ENCODE data around the gene NACC1.

DNA sequence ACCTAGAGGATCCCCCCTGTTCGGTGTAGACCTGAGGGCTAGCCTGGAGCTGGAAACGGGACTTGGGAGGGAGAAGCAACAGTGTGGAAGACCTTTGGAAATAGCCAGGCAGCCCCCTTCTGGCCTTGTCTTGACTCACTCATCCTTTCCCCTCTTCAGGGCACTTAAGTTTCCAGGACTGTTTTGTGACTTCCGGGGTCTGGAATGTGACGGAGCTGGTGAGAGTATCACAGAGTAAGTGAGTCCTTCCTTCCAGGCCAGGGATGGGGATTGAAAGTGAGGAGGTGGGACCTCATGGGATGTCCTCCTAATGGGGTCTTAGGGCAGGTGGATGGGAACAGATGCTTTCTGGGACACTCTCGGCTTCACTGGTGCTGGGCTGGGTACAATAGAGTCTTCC, 44.8 kb upstream of the NACC1 start:
- no peak for TF ChIP-seq ZFX (IDR thresholded peaks at IDR 0.05)
- TF ChIP-seq, protein P1, sequence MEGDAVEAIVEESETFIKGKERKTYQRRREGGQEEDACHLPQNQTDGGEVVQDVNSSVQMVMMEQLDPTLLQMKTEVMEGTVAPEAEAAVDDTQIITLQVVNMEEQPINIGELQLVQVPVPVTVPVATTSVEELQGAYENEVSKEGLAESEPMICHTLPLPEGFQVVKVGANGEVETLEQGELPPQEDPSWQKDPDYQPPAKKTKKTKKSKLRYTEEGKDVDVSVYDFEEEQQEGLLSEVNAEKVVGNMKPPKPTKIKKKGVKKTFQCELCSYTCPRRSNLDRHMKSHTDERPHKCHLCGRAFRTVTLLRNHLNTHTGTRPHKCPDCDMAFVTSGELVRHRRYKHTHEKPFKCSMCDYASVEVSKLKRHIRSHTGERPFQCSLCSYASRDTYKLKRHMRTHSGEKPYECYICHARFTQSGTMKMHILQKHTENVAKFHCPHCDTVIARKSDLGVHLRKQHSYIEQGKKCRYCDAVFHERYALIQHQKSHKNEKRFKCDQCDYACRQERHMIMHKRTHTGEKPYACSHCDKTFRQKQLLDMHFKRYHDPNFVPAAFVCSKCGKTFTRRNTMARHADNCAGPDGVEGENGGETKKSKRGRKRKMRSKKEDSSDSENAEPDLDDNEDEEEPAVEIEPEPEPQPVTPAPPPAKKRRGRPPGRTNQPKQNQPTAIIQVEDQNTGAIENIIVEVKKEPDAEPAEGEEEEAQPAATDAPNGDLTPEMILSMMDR (conservative IDR thresholded peaks at IDR 0.05), result no peak
